Hepatocyte (in vitro differentiated cells): Measurements from ENCODE around the gene SART3.

ENCODE experiments used
- CTCF ChIP-seq: fragments of 200-600 bp; sonication (generic); IDR thresholded peaks from 2 replicates; pipeline ENCODE4 v1.5.1; 2016; ENCODE audit warnings: antibody characterized with exemption, mild to moderate bottlenecking; ENCODE audit not compliant: poor library complexity
- EZH2 ChIP-seq: fragments of 200-600 bp; sonication (generic); IDR thresholded peaks from 2 replicates; pipeline ENCODE4 v1.6.1; 2016; ENCODE audit warnings: antibody characterized with exemption, mild to moderate bottlenecking, borderline replicate concordance

- TF ChIP-seq CTCF (no peak), EZH2 (no peak)
Measured at GRCh38 chr12:108607981-108608600, 47.1 kb upstream of the SART3 start.
